Lower lobe of right lung (tissue), 2 donors: Measurements from ENCODE around the gene FOXJ3. TPM values are rescaled to one million over a fixed set of nuclear protein-coding genes. Genes with fewer than 3 reads are reported as not detected.

Source experiments
- ATAC-seq, 2 donors: fragments of 200-7000 bp; cut with Tn5 transposase; one replicate each; pipeline ENCODE4 v1.9.1; 2020 to 2022; ENCODE audit warnings: mild to moderate bottlenecking in 2 of 2, moderate library complexity in 2 of 2
- DNase-seq: peaks from one replicate; pipeline ENCODE4 v3.0.0-alpha.2; 2020
- H3K27ac ChIP-seq: fragments of 200-600 bp; one replicate; pipeline ENCODE4 v1.8.0; 2022
- H3K27me3 ChIP-seq: fragments of 200-600 bp; one replicate; pipeline ENCODE4 v1.8.0; 2022; ENCODE audit warnings: low read depth
- H3K36me3 ChIP-seq: fragments of 200-600 bp; one replicate; pipeline ENCODE4 v1.8.0; 2022; ENCODE audit warnings: mild to moderate bottlenecking
- H3K4me1 ChIP-seq: fragments of 200-600 bp; one replicate; pipeline ENCODE4 v1.8.0; 2022
- H3K4me3 ChIP-seq: fragments of 200-600 bp; one replicate; pipeline ENCODE4 v1.8.0; 2022; ENCODE audit warnings: mild to moderate bottlenecking
- H3K9me3 ChIP-seq: fragments of 200-600 bp; one replicate; pipeline ENCODE4 v1.8.0; 2022
- intact Hi-C: fragments of 100-400 bp; cut with DNase I; formaldehyde crosslinking; loops from one replicate; pipeline ENCODE4 v1.11.0; 2022
- total RNA-seq: library from RNA; stranded (reverse); fragmentation: NEBNext Ultra II Directional; extraction: Animal tissue kit (Norgen Biotek cat#: 25700); gene quantifications from one replicate; pipeline ENCODE4 v1.2.1, GENCODE V29; 2021
- TF ChIP-seq, protein P1 (sequence below): fragments of 200-600 bp; IDR thresholded peaks from one replicate; pipeline ENCODE4 v1.8.0; 2022; ENCODE audit warnings: antibody characterized with exemption, mild to moderate bottlenecking
- donor health status: DM: no; HTN: yes; CAD: no; lungs with severe emphysema.

Gene FOXJ3
- total RNA-seq, 1 donor from 2014 or later = 44.0 TPM

DNA sequence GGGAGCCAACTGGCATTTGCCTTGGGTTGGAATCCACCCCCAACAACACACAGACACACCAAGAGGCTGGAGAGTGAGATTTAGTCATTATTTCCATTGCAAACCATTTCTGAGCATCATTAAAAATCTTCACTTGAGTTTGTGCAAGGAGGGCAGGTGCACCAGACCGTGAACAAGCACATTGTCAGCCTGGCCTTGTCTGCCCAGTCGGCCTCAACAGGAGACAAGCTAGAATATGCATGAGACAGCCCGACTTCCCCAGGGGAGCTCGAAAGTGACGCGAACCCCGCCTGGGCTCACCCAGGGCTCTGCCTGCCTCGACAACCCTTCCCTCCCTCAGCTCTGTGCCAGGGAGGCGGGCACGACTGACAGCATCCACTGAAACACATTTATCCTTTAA is 197.3 kb downstream of the FOXJ3 start:
- peaks cover 3% of the 10 kb centered on the region for H3K27me3 ChIP-seq
- no peak overlapping the region for H3K27ac ChIP-seq
- ATAC-seq (no peak), DNase-seq (no peak)
- no peaks in the 10 kb centered on the region for H3K36me3 ChIP-seq
- H3K4me3 ChIP-seq = no peak overlapping the region
- intact Hi-C loops = no loop called here
- H3K9me3 ChIP-seq = no peaks in the 10 kb centered on the region
- no peaks in the 10 kb centered on the region for H3K4me1 ChIP-seq
- TF ChIP-seq, protein P1, sequence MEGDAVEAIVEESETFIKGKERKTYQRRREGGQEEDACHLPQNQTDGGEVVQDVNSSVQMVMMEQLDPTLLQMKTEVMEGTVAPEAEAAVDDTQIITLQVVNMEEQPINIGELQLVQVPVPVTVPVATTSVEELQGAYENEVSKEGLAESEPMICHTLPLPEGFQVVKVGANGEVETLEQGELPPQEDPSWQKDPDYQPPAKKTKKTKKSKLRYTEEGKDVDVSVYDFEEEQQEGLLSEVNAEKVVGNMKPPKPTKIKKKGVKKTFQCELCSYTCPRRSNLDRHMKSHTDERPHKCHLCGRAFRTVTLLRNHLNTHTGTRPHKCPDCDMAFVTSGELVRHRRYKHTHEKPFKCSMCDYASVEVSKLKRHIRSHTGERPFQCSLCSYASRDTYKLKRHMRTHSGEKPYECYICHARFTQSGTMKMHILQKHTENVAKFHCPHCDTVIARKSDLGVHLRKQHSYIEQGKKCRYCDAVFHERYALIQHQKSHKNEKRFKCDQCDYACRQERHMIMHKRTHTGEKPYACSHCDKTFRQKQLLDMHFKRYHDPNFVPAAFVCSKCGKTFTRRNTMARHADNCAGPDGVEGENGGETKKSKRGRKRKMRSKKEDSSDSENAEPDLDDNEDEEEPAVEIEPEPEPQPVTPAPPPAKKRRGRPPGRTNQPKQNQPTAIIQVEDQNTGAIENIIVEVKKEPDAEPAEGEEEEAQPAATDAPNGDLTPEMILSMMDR = no peak

DNA sequence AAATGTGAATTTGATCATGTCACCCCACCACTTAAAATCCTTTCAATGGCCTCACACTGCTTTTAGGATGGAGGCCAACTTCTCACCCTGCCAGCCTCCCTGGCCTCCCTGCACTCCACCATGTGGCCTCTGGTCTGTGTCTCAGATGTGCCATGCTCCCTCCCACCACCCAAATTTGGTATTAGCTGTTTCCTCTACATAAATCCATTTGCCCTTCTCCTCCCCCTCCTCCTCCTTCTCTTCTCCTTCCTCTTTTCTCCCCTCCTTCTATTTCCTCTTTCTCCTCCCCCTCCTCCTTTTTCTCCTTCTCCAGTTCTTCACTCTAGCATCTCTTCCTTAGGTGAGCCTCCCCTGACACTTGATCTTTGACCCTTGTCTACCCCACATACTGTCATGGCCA is 198.6 kb downstream of the FOXJ3 start:
- H3K36me3 ChIP-seq = no peaks in the 10 kb centered on the region
- no peak overlapping the region for H3K27ac ChIP-seq
- no peaks in the 10 kb centered on the region for H3K9me3 ChIP-seq
- DNase-seq (no peak), ATAC-seq (no peak)
- no peaks in the 10 kb centered on the region for H3K4me1 ChIP-seq
- H3K4me3 ChIP-seq = no peak overlapping the region
- TF ChIP-seq, protein P1 = no peak
- H3K27me3 ChIP-seq = peaks cover 3% of the 10 kb centered on the region
- intact Hi-C loops = no loop called here

DNA sequence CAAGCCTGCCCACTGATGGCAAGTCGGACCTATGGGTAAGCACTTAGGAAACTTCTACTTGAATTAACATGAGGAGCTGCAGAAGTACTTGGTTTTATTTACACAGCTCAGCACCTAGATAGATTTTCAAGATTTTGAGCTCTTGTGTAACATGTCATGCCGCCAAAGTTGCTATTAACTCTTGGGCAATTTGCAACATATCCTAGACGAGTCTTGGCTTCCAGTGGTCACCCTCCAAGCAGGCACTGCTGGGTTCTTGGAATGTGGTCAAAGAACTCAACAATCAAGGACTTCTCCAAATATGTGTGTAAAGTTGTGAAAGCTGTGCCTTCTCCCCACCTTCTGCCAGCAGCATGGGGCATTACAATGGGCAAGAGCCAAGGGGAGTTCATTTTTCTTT is 199.6 kb downstream of the FOXJ3 start:
- TF ChIP-seq, protein P1 = no peak
- Histone ChIP-seq H3K4me3 (no peak overlapping the region), H3K27ac (peak overlapping the region; percentile 1), H3K9me3 (no peaks in the 10 kb centered on the region), H3K36me3 (no peaks in the 10 kb centered on the region), H3K27me3 (no peaks in the 10 kb centered on the region), H3K4me1 (no peaks in the 10 kb centered on the region)
- no peak for DNase-seq
- intact Hi-C loops = no loop called here
- ATAC-seq = peak; percentile 88

DNA sequence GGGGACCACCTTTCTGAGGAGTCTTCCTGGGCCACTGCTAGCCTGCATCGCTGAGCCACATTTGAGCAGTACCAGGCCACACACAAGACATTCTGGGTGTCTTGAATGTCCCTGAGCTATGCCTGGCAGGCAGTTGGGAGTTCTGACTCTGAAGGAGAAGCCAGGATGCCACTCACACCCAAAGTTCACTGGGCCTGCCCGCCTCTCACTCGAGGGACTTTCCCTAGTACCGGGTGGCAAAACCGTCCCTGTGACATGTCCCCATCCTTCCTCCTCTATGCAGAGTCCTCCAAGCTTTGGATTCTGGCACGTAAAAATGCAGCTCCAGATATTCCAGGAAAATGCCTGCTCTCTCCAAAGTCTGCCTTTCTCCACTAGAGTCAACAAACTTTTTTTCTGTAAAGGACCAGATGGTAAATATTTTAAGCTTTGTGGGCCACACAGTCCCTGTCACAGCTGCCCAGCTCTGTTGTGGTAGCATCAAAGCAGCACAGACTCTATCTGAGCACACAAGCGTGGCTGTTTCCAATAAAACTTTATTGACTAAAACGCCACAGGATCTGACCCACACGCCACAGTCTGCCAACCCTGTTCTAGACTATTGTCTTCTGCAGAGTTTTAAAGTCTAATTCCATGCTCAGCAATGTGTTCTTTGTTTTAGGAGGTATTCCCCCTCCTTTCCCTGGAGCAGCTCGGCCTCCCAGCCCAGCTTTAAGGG is 201.1 kb downstream of the FOXJ3 start:
- Histone ChIP-seq H3K36me3 (no peaks in the 10 kb centered on the region), H3K9me3 (no peaks in the 10 kb centered on the region), H3K4me1 (no peaks in the 10 kb centered on the region), H3K27me3 (no peaks in the 10 kb centered on the region), H3K4me3 (no peak overlapping the region), H3K27ac (no peak overlapping the region)
- intact Hi-C loops = no loop called here
- no peak for ATAC-seq
- DNase-seq = no peak
- TF ChIP-seq, protein P1 = no peak

DNA sequence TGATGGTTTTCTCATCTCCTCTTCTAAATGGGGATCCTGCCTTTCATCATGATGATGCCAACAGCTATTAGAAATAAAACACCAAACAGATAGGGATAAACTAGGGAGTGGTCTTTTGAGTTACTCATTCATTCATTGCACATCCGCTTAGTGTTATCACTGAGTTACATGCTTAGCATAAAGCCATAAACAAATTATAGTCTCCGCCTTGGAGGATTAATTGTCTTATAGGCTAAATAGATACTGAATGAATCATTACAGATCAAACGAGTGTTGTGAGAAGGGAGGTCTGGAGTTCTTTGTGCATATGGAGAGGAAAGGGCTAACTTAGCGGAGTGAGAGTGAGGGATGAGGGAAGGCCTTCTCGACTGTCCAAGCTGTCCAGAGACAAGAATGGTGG is 201.6 kb downstream of the FOXJ3 start:
- Histone ChIP-seq H3K27me3 (no peaks in the 10 kb centered on the region), H3K9me3 (no peaks in the 10 kb centered on the region), H3K36me3 (no peaks in the 10 kb centered on the region), H3K4me1 (no peaks in the 10 kb centered on the region), H3K4me3 (no peak overlapping the region), H3K27ac (no peak overlapping the region)
- TF ChIP-seq, protein P1 = no peak
- intact Hi-C loops = no loop called here
- no peak for DNase-seq
- no peak for ATAC-seq
